Mucosa of descending colon (tissue), 3 donors: Measurements from ENCODE around the gene ROBO1. TPM values are rescaled to one million over a fixed set of nuclear protein-coding genes. Genes with fewer than 3 reads are reported as not detected.

Source experiments
- ATAC-seq: fragments of 200-7000 bp; cut with Tn5 transposase; one replicate; pipeline ENCODE4 v1.9.1; 2020; ENCODE audit warnings: mild to moderate bottlenecking, moderate library complexity
- DNase-seq, 3 donors: peaks; one replicate each; pipeline ENCODE4 v3.0.0-alpha.2; 2020
- H3K36me3 ChIP-seq: fragments of 200-600 bp; one replicate; pipeline ENCODE4 v1.8.0; 2021; ENCODE audit warnings: low read depth, mild to moderate bottlenecking
- H3K4me1 ChIP-seq: fragments of 200-600 bp; one replicate; pipeline ENCODE4 v1.8.0; 2021; ENCODE audit warnings: low read depth, mild to moderate bottlenecking
- H3K4me3 ChIP-seq: fragments of 200-600 bp; one replicate; pipeline ENCODE4 v1.8.0; 2021; ENCODE audit warnings: mild to moderate bottlenecking
- H3K9me3 ChIP-seq: fragments of 200-600 bp; one replicate; pipeline ENCODE4 v1.8.0; 2021; ENCODE audit warnings: mild to moderate bottlenecking
- intact Hi-C, 2 donors: fragments of 100-400 bp; cut with DNase I in 1 of 2; cut with micrococcal nuclease in 1 of 2; formaldehyde crosslinking; loops; one replicate each; pipeline versions ENCODE4 v1.11.0 to v1.11.1; 2022; cut with DNase I, micrococcal nuclease
- total RNA-seq, 3 donors: library from RNA; stranded (reverse); fragmentation: NEBNext Ultra II Directional in 2 of 3; extraction: Animal tissue kit (Norgen Biotek cat#: 25700) in 2 of 3; gene quantifications; one replicate each; pipeline versions ENCODE4 v1.2.1 to v1.2.4, GENCODE V29; 2021 to 2023
- TF ChIP-seq, protein P1 (sequence below): fragments of 200-600 bp; IDR thresholded peaks from one replicate; pipeline ENCODE4 v1.8.0; 2022; ENCODE audit warnings: antibody characterized with exemption, mild to moderate bottlenecking
- donor health status: DM: no; HTN: no; CAD: no; lungs with moderate emphysema.
- donor health status: DM: no; HTN: no; CAD: no.
- donor health status: DM: no; HTN: yes; CAD: no.

ROBO1 gene
- total RNA-seq, 3 donors from 2014 or later, result 4.3 to 22.7 (median 10.1) TPM

DNA sequence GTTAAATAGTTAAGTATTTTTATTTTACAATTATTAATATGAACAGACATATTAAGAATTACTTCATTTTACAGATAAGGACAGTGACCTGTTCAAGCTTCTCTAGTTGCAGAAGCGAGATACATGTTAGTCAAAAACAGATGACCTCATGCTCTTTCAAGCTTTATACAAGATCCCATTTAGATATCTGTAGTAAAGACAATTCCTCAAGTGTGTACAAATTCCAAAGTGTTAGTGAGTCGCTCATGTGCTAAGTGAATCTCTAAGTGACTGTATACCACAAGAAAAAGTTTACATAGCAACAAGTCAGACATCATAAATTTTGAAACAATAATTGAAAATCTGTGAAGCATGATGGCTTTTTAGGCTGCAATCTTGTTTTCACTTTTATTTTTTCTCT lies 293.8 kb downstream of the ROBO1 start:
- TF ChIP-seq, protein P1, sequence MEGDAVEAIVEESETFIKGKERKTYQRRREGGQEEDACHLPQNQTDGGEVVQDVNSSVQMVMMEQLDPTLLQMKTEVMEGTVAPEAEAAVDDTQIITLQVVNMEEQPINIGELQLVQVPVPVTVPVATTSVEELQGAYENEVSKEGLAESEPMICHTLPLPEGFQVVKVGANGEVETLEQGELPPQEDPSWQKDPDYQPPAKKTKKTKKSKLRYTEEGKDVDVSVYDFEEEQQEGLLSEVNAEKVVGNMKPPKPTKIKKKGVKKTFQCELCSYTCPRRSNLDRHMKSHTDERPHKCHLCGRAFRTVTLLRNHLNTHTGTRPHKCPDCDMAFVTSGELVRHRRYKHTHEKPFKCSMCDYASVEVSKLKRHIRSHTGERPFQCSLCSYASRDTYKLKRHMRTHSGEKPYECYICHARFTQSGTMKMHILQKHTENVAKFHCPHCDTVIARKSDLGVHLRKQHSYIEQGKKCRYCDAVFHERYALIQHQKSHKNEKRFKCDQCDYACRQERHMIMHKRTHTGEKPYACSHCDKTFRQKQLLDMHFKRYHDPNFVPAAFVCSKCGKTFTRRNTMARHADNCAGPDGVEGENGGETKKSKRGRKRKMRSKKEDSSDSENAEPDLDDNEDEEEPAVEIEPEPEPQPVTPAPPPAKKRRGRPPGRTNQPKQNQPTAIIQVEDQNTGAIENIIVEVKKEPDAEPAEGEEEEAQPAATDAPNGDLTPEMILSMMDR, result no peak
- H3K36me3 ChIP-seq, result no peaks in the 10 kb centered on the region
- intact Hi-C loops, result no loop called here
- ATAC-seq, result no peak
- H3K9me3 ChIP-seq, result no peaks in the 10 kb centered on the region
- DNase-seq, result no peak
- H3K4me3 ChIP-seq, result no peak overlapping the region
- H3K4me1 ChIP-seq, result no peaks in the 10 kb centered on the region

DNA sequence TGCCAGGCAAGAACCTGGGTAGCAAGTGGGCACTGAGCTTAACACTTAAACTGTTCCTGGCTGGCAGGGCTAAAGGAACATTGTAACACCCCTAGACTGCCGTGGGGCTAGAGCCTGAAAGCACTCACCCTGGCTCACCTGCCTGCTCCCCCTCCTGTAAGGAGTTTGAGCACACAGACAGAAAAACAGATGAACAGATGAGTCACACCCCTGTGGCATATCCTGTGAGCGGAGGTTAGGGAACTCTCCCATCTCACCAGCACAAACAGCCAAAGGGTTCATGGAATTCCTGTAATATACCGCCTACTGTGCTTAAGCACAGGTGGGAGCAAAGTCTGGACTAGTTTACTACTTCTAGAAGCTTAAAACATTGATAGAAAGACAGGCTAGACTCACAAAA lies 300.1 kb downstream of the ROBO1 start:
- no peak for ATAC-seq
- TF ChIP-seq, protein P1, result no peak

DNA sequence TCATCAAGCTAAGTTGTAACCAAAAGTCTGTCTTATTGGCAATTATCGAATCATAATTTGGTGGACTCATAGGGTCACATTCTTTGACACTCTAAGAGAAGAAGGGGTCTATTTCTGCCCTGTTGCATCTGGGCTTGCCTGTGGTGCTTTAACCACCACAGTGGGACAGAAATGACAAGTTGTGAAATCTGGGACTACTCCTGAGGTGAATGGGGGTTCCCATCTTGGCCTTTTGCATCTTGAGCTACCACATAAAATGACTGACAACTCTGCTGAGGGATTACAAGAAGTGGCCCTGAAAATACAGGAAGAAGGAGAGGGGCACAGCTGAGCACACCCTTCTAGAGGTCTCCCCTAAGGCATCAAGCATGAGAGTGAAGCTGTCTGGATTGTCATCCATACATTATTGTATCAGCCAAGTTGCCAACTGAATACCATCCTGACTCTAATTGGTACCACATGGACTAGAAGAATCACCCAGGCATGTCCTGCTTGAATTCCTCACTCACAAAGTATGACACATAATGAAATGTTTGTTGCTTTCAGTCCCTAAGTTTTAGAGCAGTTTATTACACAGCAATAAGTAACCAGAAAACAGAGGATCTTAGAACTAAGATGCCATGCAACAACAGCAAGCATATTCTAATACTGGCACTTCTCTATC lies 306.5 kb downstream of the ROBO1 start:
- no peak overlapping the region for H3K4me3 ChIP-seq
- H3K9me3 ChIP-seq, result no peaks in the 10 kb centered on the region
- H3K36me3 ChIP-seq, result no peaks in the 10 kb centered on the region
- TF ChIP-seq, protein P1, result no peak
- ATAC-seq (no peak), DNase-seq (no peak)
- intact Hi-C loops, result no loop called here
- no peaks in the 10 kb centered on the region for H3K4me1 ChIP-seq

More for the DNA sequence above, 300.1 kb downstream of the ROBO1 start:
- no peaks in the 10 kb centered on the region for H3K9me3 ChIP-seq
- no peak for DNase-seq
- no peak overlapping the region for H3K4me3 ChIP-seq
- H3K36me3 ChIP-seq, result no peaks in the 10 kb centered on the region
- intact Hi-C loops, result no loop called here
- H3K4me1 ChIP-seq, result no peaks in the 10 kb centered on the region

DNA sequence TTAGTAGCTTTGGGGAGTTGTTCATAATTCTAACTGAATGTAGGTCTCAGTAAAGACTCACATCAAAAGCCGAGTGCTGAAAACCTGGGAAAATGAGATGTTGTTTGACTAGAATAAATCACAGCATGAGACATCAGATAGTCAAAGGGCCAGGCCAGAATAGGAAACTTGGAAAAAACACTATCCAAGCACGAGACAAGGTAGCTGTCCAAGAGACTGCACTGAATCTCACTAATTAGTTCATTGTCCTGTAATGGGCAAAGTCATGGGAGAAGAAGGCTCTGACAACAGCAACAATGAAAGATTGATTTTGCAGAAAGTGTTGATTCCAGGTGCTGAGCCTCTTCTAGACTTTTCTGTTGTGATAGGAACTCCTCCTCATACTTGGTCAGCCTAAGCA lies 314.2 kb downstream of the ROBO1 start:
- TF ChIP-seq, protein P1, result no peak
- Histone ChIP-seq H3K4me1 (no peaks in the 10 kb centered on the region), H3K4me3 (no peak overlapping the region), H3K36me3 (no peaks in the 10 kb centered on the region), H3K9me3 (no peaks in the 10 kb centered on the region)
- no peak for DNase-seq
- intact Hi-C loops, result no loop called here
- no peak for ATAC-seq

DNA sequence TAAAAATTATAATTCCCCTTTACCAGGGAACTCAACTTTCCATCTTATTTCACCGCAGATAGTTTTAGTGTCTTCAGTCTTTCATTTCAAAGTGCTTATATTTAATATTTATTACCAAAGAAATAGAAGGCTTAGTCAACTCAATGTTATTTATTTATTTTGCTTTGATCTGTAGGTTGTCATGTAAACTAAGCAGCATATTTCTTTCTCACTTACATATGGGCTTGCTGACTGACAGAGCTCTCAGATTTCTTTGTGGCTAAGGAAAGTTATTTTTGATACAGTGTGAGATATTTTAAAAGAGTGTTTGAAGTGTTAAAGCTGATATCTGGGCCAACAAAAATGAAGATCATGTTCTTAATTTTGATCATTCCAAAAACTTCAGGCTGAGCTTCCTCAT lies 331.4 kb downstream of the ROBO1 start:
- no peak overlapping the region for H3K4me3 ChIP-seq
- intact Hi-C loops, result no loop called here
- H3K4me1 ChIP-seq, result no peaks in the 10 kb centered on the region
- ATAC-seq (no peak), DNase-seq (no peak)
- H3K9me3 ChIP-seq, result no peaks in the 10 kb centered on the region
- H3K36me3 ChIP-seq, result no peaks in the 10 kb centered on the region
- TF ChIP-seq, protein P1, result no peak

DNA sequence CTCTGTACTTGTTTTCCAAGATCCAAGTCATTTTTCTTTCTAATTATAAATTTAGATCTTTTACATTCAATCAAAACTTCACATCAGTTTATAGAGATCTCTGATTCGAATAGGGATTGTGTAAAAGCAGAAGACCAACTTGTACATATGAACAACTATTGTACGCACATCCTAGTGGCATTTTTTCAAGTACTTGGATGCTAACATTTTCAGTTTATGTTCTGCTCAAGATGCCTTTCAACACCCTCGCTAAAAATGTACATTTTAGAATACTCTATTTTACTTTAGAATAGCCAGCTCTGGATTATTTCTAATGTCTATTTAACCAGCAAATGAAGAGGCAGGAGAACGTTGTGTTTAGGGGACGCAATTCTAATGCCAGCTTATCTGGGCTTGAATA lies 340.7 kb downstream of the ROBO1 start:
- TF ChIP-seq, protein P1, result no peak
- no peaks in the 10 kb centered on the region for H3K4me1 ChIP-seq
- no peaks in the 10 kb centered on the region for H3K36me3 ChIP-seq
- no peak for DNase-seq
- no peak for ATAC-seq
- no peak overlapping the region for H3K4me3 ChIP-seq
- H3K9me3 ChIP-seq, result no peaks in the 10 kb centered on the region
- intact Hi-C loops, result no loop called here
